Measurements from ENCODE around the gene KCND1. TPM values are rescaled to one million over a fixed set of nuclear protein-coding genes. Genes with fewer than 3 reads are reported as not detected.
"Not testable (repeated sequence)": the region's sequence is repeated elsewhere in the genome, so short reads cannot be mapped to it uniquely, and the experiment has no call there.

The KCND1 gene
- total RNA-seq, 1 donor from 2014 or later = 1.1 TPM

- TF ChIP-seq CTCF (conservative IDR thresholded peaks at IDR 0.05; ENCODE audit: low read depth, low read length) = no peak
- no peak for DNase-seq (ENCODE audit: low read depth)
- no peak overlapping the region for H3K4me3 ChIP-seq (ENCODE audit: low read depth, low read length)
Measured at GRCh38 chrX:48989483-48989882, 17.8 kb upstream of the KCND1 start.

GRCh38 chrX:48983896-48984295, 12.3 kb upstream of the KCND1 start:
- H3K4me3 ChIP-seq (ENCODE audit: low read depth, low read length) = no peak overlapping the region
- TF ChIP-seq CTCF (conservative IDR thresholded peaks at IDR 0.05; ENCODE audit: low read depth, low read length) = no peak
- no peak for DNase-seq (ENCODE audit: low read depth)

GRCh38 chrX:48983081-48983480, 11.4 kb upstream of the KCND1 start:
- TF ChIP-seq CTCF (conservative IDR thresholded peaks at IDR 0.05; ENCODE audit: low read depth, low read length) = no peak
- no peak overlapping the region for H3K4me3 ChIP-seq (ENCODE audit: low read depth, low read length)
- no peak for DNase-seq (ENCODE audit: low read depth)

- DNase-seq (ENCODE audit: low read depth) = no peak
- no peak overlapping the region for H3K4me3 ChIP-seq (ENCODE audit: low read depth, low read length)
- TF ChIP-seq CTCF (conservative IDR thresholded peaks at IDR 0.05; ENCODE audit: low read depth, low read length) = no peak
Measured at GRCh38 chrX:48981178-48981577, 9.5 kb upstream of the KCND1 start.

GRCh38 chrX:48980341-48980740, 8.7 kb upstream of the KCND1 start:
- H3K4me3 ChIP-seq (ENCODE audit: low read depth, low read length); DNase-seq (ENCODE audit: low read depth): not testable (repeated sequence)

- DNase-seq (ENCODE audit: low read depth) = no peak
- no peak for TF ChIP-seq CTCF (conservative IDR thresholded peaks at IDR 0.05; ENCODE audit: low read depth, low read length)
- H3K4me3 ChIP-seq (ENCODE audit: low read depth, low read length) = no peak overlapping the region
Measured at GRCh38 chrX:48978226-48978625, 6.6 kb upstream of the KCND1 start.

- no peak overlapping the region for H3K4me3 ChIP-seq (ENCODE audit: low read depth, low read length)
- TF ChIP-seq CTCF (conservative IDR thresholded peaks at IDR 0.05; ENCODE audit: low read depth, low read length) = no peak
- no peak for DNase-seq (ENCODE audit: low read depth)
Measured at GRCh38 chrX:48976086-48976485, 4.4 kb upstream of the KCND1 start.

GRCh38 chrX:48975541-48975940, 3.9 kb upstream of the KCND1 start:
- no peak for TF ChIP-seq CTCF (conservative IDR thresholded peaks at IDR 0.05; ENCODE audit: low read depth, low read length)
- DNase-seq (ENCODE audit: low read depth) = no peak
- H3K4me3 ChIP-seq (ENCODE audit: low read depth, low read length) = no peak overlapping the region

Measured in epithelial cell of proximal tubule (primary cell).